ENCODE results near the gene KCNIP1. TPM values are rescaled to one million over a fixed set of nuclear protein-coding genes. Genes with fewer than 3 reads are reported as not detected.

Gene KCNIP1
- polyA plus RNA-seq, 3 donors: not detected

DNA sequence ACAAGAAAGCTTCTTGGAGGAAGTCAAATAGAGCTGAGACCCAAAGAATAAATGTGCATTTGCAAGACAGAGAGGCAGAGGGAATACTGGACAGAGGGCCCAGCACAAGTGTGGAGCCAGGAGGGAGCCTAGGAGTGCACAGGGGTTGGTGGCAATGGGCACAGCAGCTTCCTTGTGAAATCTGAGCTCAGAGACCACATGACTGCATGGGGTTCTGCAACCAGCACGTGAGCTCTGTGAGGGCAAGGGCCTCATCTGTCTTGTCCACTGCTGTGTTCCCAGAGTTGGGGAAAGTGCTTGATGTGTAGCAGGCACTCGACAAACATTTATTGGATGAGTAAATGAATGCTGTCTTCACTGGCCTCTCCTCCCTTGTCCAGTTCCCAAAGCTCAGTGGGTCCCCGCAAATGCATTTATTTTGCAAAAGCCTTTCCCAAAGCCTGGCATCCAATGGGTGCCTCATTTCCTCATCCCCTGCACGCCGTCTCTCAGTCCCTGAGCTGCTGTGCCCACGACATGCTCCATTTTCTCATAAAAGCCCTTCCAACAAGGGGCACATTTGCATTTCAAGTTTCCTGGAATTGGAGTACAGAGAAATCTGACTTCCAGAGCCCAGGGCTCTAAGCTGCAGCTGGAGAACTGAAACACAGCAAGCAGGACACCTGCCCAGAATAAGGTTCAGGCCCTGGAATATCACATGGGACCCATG lies 58.5 kb downstream of the KCNIP1 start:
- H3K27ac Mint-ChIP-seq: peak overlapping the region in 1 of 7 donors; percentile 16
- Histone ChIP-seq H3K9ac (ENCODE audit: insufficient read depth, low read length, poor library complexity, severe bottlenecking) (no peak overlapping the region), H3K79me2 (ENCODE audit: insufficient read depth, low read length) (no peaks in the 10 kb centered on the region), H3K9me3 (replicated peaks in 1 of 2; ENCODE audit: control insufficient read depth in 1 of 2, insufficient read depth in 1 of 2, low read length in 2 of 2) (no peaks in the 10 kb centered on the region), H3K27me3 (ENCODE audit: control insufficient read depth in 2 of 2, insufficient read depth in 2 of 2, low read length in 2 of 2) (peaks cover 3 to 7% of the 10 kb centered on the region in 2 donors), H3K4me3 (replicated peaks in 1 of 3; ENCODE audit: low read depth in 2 of 3, low read length in 3 of 3) (no peak overlapping the region), H3K4me2 (replicated peaks; ENCODE audit: extremely low read depth, low read length, poor library complexity, severe bottlenecking) (no peak overlapping the region), H3K36me3 (replicated peaks in 1 of 2; ENCODE audit: control insufficient read depth in 1 of 2, insufficient read depth in 2 of 2, low read length in 2 of 2) (no peaks in the 10 kb centered on the region), H4K20me1 (ENCODE audit: insufficient read depth, low read length) (no peaks in the 10 kb centered on the region), H3K4me1 (ENCODE audit: control insufficient read depth in 1 of 2, insufficient read depth in 2 of 2, low read length in 2 of 2) (no peaks in the 10 kb centered on the region), H3K27ac (ENCODE audit: low read depth in 1 of 2, low read length in 2 of 2) (no peak overlapping the region), H2AFZ (ENCODE audit: insufficient read depth, low read depth, low read length, poor library complexity, severe bottlenecking) (no peak overlapping the region)
- peaks cover 26 to 30% (median 28%) of the 10 kb centered on the region in 3 donors for H3K27me3 Mint-ChIP-seq (ENCODE audit: low read depth in 3 of 3)
- H3K4me3 Mint-ChIP-seq: no peak overlapping the region
- TF ChIP-seq, protein P1, sequence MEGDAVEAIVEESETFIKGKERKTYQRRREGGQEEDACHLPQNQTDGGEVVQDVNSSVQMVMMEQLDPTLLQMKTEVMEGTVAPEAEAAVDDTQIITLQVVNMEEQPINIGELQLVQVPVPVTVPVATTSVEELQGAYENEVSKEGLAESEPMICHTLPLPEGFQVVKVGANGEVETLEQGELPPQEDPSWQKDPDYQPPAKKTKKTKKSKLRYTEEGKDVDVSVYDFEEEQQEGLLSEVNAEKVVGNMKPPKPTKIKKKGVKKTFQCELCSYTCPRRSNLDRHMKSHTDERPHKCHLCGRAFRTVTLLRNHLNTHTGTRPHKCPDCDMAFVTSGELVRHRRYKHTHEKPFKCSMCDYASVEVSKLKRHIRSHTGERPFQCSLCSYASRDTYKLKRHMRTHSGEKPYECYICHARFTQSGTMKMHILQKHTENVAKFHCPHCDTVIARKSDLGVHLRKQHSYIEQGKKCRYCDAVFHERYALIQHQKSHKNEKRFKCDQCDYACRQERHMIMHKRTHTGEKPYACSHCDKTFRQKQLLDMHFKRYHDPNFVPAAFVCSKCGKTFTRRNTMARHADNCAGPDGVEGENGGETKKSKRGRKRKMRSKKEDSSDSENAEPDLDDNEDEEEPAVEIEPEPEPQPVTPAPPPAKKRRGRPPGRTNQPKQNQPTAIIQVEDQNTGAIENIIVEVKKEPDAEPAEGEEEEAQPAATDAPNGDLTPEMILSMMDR (IDR thresholded peaks at IDR 0.05): no peak
- DNase-seq: no peak
- H3K36me3 Mint-ChIP-seq: no peaks in the 10 kb centered on the region
- 83% methylated on average over 5 of the region's 6 CpGs for WGBS (ENCODE audit: insufficient coverage)
- intact Hi-C loops (cut with micrococcal nuclease): no loop called here
- peaks cover 4% of the 10 kb centered on the region for H3K4me1 Mint-ChIP-seq
- H3K9me3 Mint-ChIP-seq: peaks cover 0 to 2% (median 0%) of the 10 kb centered on the region in 7 donors

- 94% methylated on average over 3 of the region's 4 CpGs for WGBS (ENCODE audit: insufficient coverage)
- H2AFZ ChIP-seq (ENCODE audit: insufficient read depth, low read depth, low read length, poor library complexity, severe bottlenecking): no peak overlapping the region
These were observed 59.0 kb downstream of the KCNIP1 start for GRCh38 chr5:170562875-170563228.

More at GRCh38 chr5:170562875-170563228, 59.0 kb downstream of the KCNIP1 start:
- Mint-ChIP-seq H3K27me3 (ENCODE audit: low read depth in 3 of 3) (peaks cover 25 to 28% (median 26%) of the 10 kb centered on the region in 3 donors), H3K4me3 (no peak overlapping the region), H3K36me3 (no peaks in the 10 kb centered on the region), H3K9me3 (peaks cover 0 to 2% (median 0%) of the 10 kb centered on the region in 7 donors), H3K27ac (no peak overlapping the region), H3K4me1 (peaks cover 4% of the 10 kb centered on the region)
- no peaks in the 10 kb centered on the region for H3K9me3 ChIP-seq (replicated peaks in 1 of 2; ENCODE audit: control insufficient read depth in 1 of 2, insufficient read depth in 1 of 2, low read length in 2 of 2)
- TF ChIP-seq, protein P1 (IDR thresholded peaks at IDR 0.05): no peak
- no peaks in the 10 kb centered on the region for H4K20me1 ChIP-seq (ENCODE audit: insufficient read depth, low read length)
- H3K27ac ChIP-seq (ENCODE audit: low read depth in 1 of 2, low read length in 2 of 2): no peak overlapping the region
- intact Hi-C loops (cut with micrococcal nuclease): no loop called here
- no peak overlapping the region for H3K4me3 ChIP-seq (replicated peaks in 1 of 3; ENCODE audit: low read depth in 2 of 3, low read length in 3 of 3)
- no peak for DNase-seq
- no peaks in the 10 kb centered on the region for H3K4me1 ChIP-seq (ENCODE audit: control insufficient read depth in 1 of 2, insufficient read depth in 2 of 2, low read length in 2 of 2)
- no peaks in the 10 kb centered on the region for H3K36me3 ChIP-seq (replicated peaks in 1 of 2; ENCODE audit: control insufficient read depth in 1 of 2, insufficient read depth in 2 of 2, low read length in 2 of 2)
- H3K9ac ChIP-seq (ENCODE audit: insufficient read depth, low read length, poor library complexity, severe bottlenecking): no peak overlapping the region
- H3K79me2 ChIP-seq (ENCODE audit: insufficient read depth, low read length): no peaks in the 10 kb centered on the region
- H3K27me3 ChIP-seq (ENCODE audit: control insufficient read depth in 2 of 2, insufficient read depth in 2 of 2, low read length in 2 of 2): peaks cover 3 to 7% of the 10 kb centered on the region in 2 donors
- no peak overlapping the region for H3K4me2 ChIP-seq (replicated peaks; ENCODE audit: extremely low read depth, low read length, poor library complexity, severe bottlenecking)
